Ovary (tissue), 3 donors: ENCODE measurements around the gene MPV17L2.
"Not testable (repeated sequence)": the region's sequence is repeated elsewhere in the genome, so short reads cannot be mapped to it uniquely, and the experiment has no call there.

Source experiments
- EP300 ChIP-seq: sonication (generic); formaldehyde crosslinking; IDR thresholded peaks from one replicate; pipeline ENCODE4 v1.6.1; 2017; ENCODE audit warnings: antibody characterized with exemption
- POLR2A ChIP-seq: fragments of 450-650 bp; IDR thresholded peaks from one replicate; pipeline ENCODE4 v1.6.1; 2017; ENCODE audit warnings: antibody characterized with exemption, mild to moderate bottlenecking, moderate library complexity
- TF ChIP-seq, protein P1 (sequence below), 3 donors: fragments of 450-650 bp in 2 of 3; fragments of 200-600 bp in 1 of 3; IDR thresholded peaks; one replicate each; pipeline versions ENCODE4 v1.5.1 to v1.8.0; 2016 to 2022; ENCODE audit warnings: antibody characterized with exemption in 3 of 3, mild to moderate bottlenecking in 1 of 3
- donor health status: DM: no; HTN: no; CAD: no.

DNA sequence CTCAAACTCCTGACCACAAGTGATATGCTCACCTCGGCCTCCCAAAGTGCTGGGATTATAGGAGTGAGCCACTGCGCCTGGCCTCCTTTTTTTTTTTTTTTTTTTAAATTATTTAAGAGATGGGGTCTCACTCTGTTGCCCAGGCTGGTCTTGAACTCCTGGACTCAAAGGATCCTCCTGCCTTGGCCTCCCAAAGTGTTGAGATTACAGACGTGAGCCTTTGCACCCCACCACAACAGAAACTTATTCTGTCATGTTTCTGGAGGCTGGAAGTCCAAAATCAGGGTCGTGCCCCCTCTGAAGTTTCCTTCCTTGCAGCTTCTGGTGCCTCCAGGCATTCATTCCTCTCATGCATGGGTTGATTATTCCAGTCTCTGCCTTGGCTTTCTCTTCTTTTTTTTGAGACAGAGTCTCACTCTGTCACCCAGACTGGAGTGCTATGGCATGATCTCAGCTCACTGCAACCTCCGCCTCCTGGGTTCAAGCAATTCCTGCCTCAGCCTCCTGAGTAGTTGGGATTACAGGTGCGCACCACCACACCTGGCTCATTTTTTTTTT is 33.9 kb upstream of the MPV17L2 start:
- TF ChIP-seq, protein P1, sequence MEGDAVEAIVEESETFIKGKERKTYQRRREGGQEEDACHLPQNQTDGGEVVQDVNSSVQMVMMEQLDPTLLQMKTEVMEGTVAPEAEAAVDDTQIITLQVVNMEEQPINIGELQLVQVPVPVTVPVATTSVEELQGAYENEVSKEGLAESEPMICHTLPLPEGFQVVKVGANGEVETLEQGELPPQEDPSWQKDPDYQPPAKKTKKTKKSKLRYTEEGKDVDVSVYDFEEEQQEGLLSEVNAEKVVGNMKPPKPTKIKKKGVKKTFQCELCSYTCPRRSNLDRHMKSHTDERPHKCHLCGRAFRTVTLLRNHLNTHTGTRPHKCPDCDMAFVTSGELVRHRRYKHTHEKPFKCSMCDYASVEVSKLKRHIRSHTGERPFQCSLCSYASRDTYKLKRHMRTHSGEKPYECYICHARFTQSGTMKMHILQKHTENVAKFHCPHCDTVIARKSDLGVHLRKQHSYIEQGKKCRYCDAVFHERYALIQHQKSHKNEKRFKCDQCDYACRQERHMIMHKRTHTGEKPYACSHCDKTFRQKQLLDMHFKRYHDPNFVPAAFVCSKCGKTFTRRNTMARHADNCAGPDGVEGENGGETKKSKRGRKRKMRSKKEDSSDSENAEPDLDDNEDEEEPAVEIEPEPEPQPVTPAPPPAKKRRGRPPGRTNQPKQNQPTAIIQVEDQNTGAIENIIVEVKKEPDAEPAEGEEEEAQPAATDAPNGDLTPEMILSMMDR (IDR thresholded peaks at IDR 0.05): not testable (repeated sequence)
- not testable (repeated sequence) for TF ChIP-seq EP300, POLR2A
